GM18951 (cell line): ENCODE results near the gene CACHD1.

ENCODE experiments used
- POLR2A ChIP-seq: IDR thresholded peaks from 4 replicates; pipeline ENCODE4 v1.6.1; 2011; ENCODE audit warnings: mild to moderate bottlenecking; ENCODE audit not compliant: insufficient read length, insufficient read depth; ENCODE audit errors: extremely low read depth
- in situ Hi-C: fragments of 300-500 bp; cut with MboI; formaldehyde crosslinking; loops from one replicate; pipeline ENCODE4 v1.12.0; 2022; ENCODE audit warnings: low sequenced_read_pairs, mixed read lengths, inconsistent platforms; ENCODE audit not compliant: unreplicated experiment

The CACHD1 gene

GRCh38 chr1:64545118-64545843 is 75.4 kb downstream of the CACHD1 start:
- TF ChIP-seq POLR2A = no peak
- in situ Hi-C loops = no loop called here

GRCh38 chr1:64546013-64546412 is 76.1 kb downstream of the CACHD1 start:
- in situ Hi-C loops = no loop called here
- TF ChIP-seq POLR2A = no peak

- TF ChIP-seq POLR2A = no peak
- in situ Hi-C loops = no loop called here
Measured at GRCh38 chr1:64549464-64550239, 79.7 kb downstream of the CACHD1 start.

GRCh38 chr1:64550510-64550909 is 80.6 kb downstream of the CACHD1 start:
- in situ Hi-C loops = no loop called here

GRCh38 chr1:64550946-64551605 is 81.1 kb downstream of the CACHD1 start:
- in situ Hi-C loops = no loop called here
- no peak for TF ChIP-seq POLR2A

More at GRCh38 chr1:64550510-64550909, 80.6 kb downstream of the CACHD1 start:
- no peak for TF ChIP-seq POLR2A

- in situ Hi-C loops = no loop called here
- TF ChIP-seq POLR2A = no peak
Measured at GRCh38 chr1:64553285-64553684, 83.4 kb downstream of the CACHD1 start.

GRCh38 chr1:64555947-64556346 is 86.0 kb downstream of the CACHD1 start:
- no peak for TF ChIP-seq POLR2A
- in situ Hi-C loops = no loop called here

- no peak for TF ChIP-seq POLR2A
- in situ Hi-C loops = no loop called here
Measured at GRCh38 chr1:64561993-64562392, 92.1 kb downstream of the CACHD1 start.

GRCh38 chr1:64563958-64564565 is 94.1 kb downstream of the CACHD1 start:
- in situ Hi-C loops = no loop called here
- TF ChIP-seq POLR2A = no peak

- in situ Hi-C loops = no loop called here
- TF ChIP-seq POLR2A = no peak
Measured at GRCh38 chr1:64564891-64565290, 95.0 kb downstream of the CACHD1 start.

GRCh38 chr1:64567426-64568170 is 97.7 kb downstream of the CACHD1 start:
- no peak for TF ChIP-seq POLR2A
- in situ Hi-C loops = no loop called here

GRCh38 chr1:64568171-64568450 is 98.2 kb downstream of the CACHD1 start:
- in situ Hi-C loops = no loop called here
- no peak for TF ChIP-seq POLR2A

- in situ Hi-C loops = no loop called here
- no peak for TF ChIP-seq POLR2A
Measured at GRCh38 chr1:64569411-64569810, 99.5 kb downstream of the CACHD1 start.
